Measurements from ENCODE around the gene BRI3.
A peak's percentile ranks its signal among the peaks of the same experiment; 100 is the strongest.
"Not testable (repeated sequence)": the region's sequence is repeated elsewhere in the genome, so short reads cannot be mapped to it uniquely, and the experiment has no call there.

The BRI3 gene

GRCh38 chr7:98300595-98301372 lies 19.3 kb downstream of the BRI3 start:
- peak in 1 of 2 experiments; percentile 13 for DNase-seq
- TF ChIP-seq GATA1 (IDR thresholded peaks at IDR 0.05; ENCODE audit: low read depth, low read length) (no peak), POLR2A (IDR thresholded peaks at IDR 0.05; ENCODE audit: low read length) (no peak)

- no peak for DNase-seq
- TF ChIP-seq POLR2A (IDR thresholded peaks at IDR 0.05; ENCODE audit: low read length) (no peak), GATA1 (IDR thresholded peaks at IDR 0.05; ENCODE audit: low read depth, low read length) (no peak)
These were observed 20.4 kb downstream of the BRI3 start for GRCh38 chr7:98301693-98302470.

- TF ChIP-seq POLR2A (IDR thresholded peaks at IDR 0.05; ENCODE audit: low read length) (no peak), GATA1 (IDR thresholded peaks at IDR 0.05; ENCODE audit: low read depth, low read length) (no peak)
- no peak for DNase-seq
These were observed 21.8 kb downstream of the BRI3 start for GRCh38 chr7:98303176-98303865.

- TF ChIP-seq GATA1 (IDR thresholded peaks at IDR 0.05; ENCODE audit: low read depth, low read length) (no peak), POLR2A (IDR thresholded peaks at IDR 0.05; ENCODE audit: low read length) (no peak)
- DNase-seq: no peak
These were observed 22.4 kb downstream of the BRI3 start for GRCh38 chr7:98303906-98304305.

GRCh38 chr7:98305951-98306535 lies 24.6 kb downstream of the BRI3 start:
- no peak for TF ChIP-seq GATA1 (IDR thresholded peaks at IDR 0.05; ENCODE audit: low read depth, low read length)
- no peak for DNase-seq

- TF ChIP-seq GATA1 (IDR thresholded peaks at IDR 0.05; ENCODE audit: low read depth, low read length): no peak
- TF ChIP-seq POLR2A (IDR thresholded peaks at IDR 0.05; ENCODE audit: low read length): no peak
- no peak for DNase-seq
These were observed 26.5 kb downstream of the BRI3 start for GRCh38 chr7:98307971-98308466.

GRCh38 chr7:98309566-98309965 lies 28.1 kb downstream of the BRI3 start:
- TF ChIP-seq GATA1 (IDR thresholded peaks at IDR 0.05; ENCODE audit: low read depth, low read length) (no peak), POLR2A (IDR thresholded peaks at IDR 0.05; ENCODE audit: low read length) (no peak)
- no peak for DNase-seq

- no peak for DNase-seq
- no peak for TF ChIP-seq POLR2A (IDR thresholded peaks at IDR 0.05; ENCODE audit: low read length)
- no peak for TF ChIP-seq GATA1 (IDR thresholded peaks at IDR 0.05; ENCODE audit: low read depth, low read length)
These were observed 30.7 kb downstream of the BRI3 start for GRCh38 chr7:98312201-98312600.

- TF ChIP-seq GATA1 (IDR thresholded peaks at IDR 0.05; ENCODE audit: low read depth, low read length) (no peak), POLR2A (IDR thresholded peaks at IDR 0.05; ENCODE audit: low read length) (no peak)
- no peak for DNase-seq
These were observed 33.0 kb downstream of the BRI3 start for GRCh38 chr7:98314469-98314868.

- no peak for TF ChIP-seq POLR2A (IDR thresholded peaks at IDR 0.05; ENCODE audit: low read length)
- no peak for TF ChIP-seq GATA1 (IDR thresholded peaks at IDR 0.05; ENCODE audit: low read depth, low read length)
- peak; percentile 17 to 54 for DNase-seq
These were observed 34.0 kb downstream of the BRI3 start for GRCh38 chr7:98315318-98315993.

- DNase-seq: not testable (repeated sequence)
These were observed 34.6 kb downstream of the BRI3 start for GRCh38 chr7:98315994-98316527.

GRCh38 chr7:98317366-98318040 lies 36.0 kb downstream of the BRI3 start:
- DNase-seq: no peak
- no peak for TF ChIP-seq GATA1 (IDR thresholded peaks at IDR 0.05; ENCODE audit: low read depth, low read length)
- no peak for TF ChIP-seq POLR2A (IDR thresholded peaks at IDR 0.05; ENCODE audit: low read length)

GRCh38 chr7:98319176-98319575 lies 37.7 kb downstream of the BRI3 start:
- DNase-seq: no peak
- TF ChIP-seq GATA1 (IDR thresholded peaks at IDR 0.05; ENCODE audit: low read depth, low read length) (no peak), POLR2A (IDR thresholded peaks at IDR 0.05; ENCODE audit: low read length) (no peak)

Data from erythroblast (primary cell).